Heart left ventricle (tissue), 13 donors: ENCODE measurements around the gene PTPRN2.

ENCODE experiments used
- CTCF ChIP-seq, 12 donors: fragments of 200-600 bp; sonication (generic) in 4 of 12; IDR thresholded peaks; one replicate each; pipeline versions ENCODE4 v1.5.0 to v1.8.0; 2018 to 2022; ENCODE audit warnings: antibody characterized with exemption in 12 of 12, mild to moderate bottlenecking in 5 of 12
- POLR2A ChIP-seq, 2 donors: fragments of 450-650 bp; IDR thresholded peaks; one replicate each; pipeline ENCODE4 v1.6.1; 2017; ENCODE audit warnings: antibody characterized with exemption in 2 of 2, mild to moderate bottlenecking in 2 of 2, moderate library complexity in 2 of 2
- donor health status: ischemic (EF 13 %, LVEDD 7.1; RV severe dilation, severe dysfunction).
- donor health status: DM: no; HTN: yes; CAD: no.
- donor health status: DM: no; HTN: no; CAD: no.
- donor health status: ischemic (EF 25% LVEDD 6.9; RV normal size, moderate dysfunction).
- donor health status: ischemic (EF 25% LVEDD 5.7; RV mildly dilated, moderate dysfunction).
- donor health status: ischemic (EF 35%, LVEDD 5.7; RV mildly dilated, moderate dysfunction).
- donor health status: nonischemic (EF 11% LVEDD 7.7; RV severe dilation, severe dysfunction).
- donor health status: DM: yes; HTN: yes; CAD: no.
- donor health status: PGD.
- donor health status: ischemic (EF 29% LVEDD 5.4; RV normal size, mild dysfunction).
- donor health status: nonischemic (EF 23%, LVEDD 6.1; RV moderate dilation, normal function).

GRCh38 chr7:158391541-158391940 is 196.1 kb downstream of the PTPRN2 start:
- TF ChIP-seq POLR2A (IDR thresholded peaks at IDR 0.05) (no peak), CTCF (IDR thresholded peaks at IDR 0.05) (no peak)
